ENCODE results near the gene TMEM30B. TPM values are rescaled to one million over a fixed set of nuclear protein-coding genes. Genes with fewer than 3 reads are reported as not detected.

The TMEM30B gene
- total RNA-seq, 2 donors from 2014 or later = 57.1 to 98.5 TPM

GRCh38 chr14:61229981-61230380, 51.2 kb downstream of the TMEM30B start:
- intact Hi-C loops (cut with DNase I) = no loop called here
- DNase-seq (ENCODE audit: low spot score) = no peak
- H3K27ac ChIP-seq = no peak overlapping the region
- H3K27me3 ChIP-seq (replicated peaks; ENCODE audit: insufficient read depth) = no peaks in the 10 kb centered on the region
- TF ChIP-seq CTCF (IDR thresholded peaks at IDR 0.05) (no peak), POLR2A (IDR thresholded peaks at IDR 0.05) (no peak), POLR2AphosphoS5 (IDR thresholded peaks at IDR 0.05) (no peak)
- no peaks in the 10 kb centered on the region for H3K36me3 ChIP-seq
- 36% methylated on average over 4 of the region's 4 CpGs for whole genome bisulfite sequencing
- no peaks in the 10 kb centered on the region for H3K9me3 ChIP-seq
- H3K4me3 ChIP-seq = no peak overlapping the region
- H3K4me1 ChIP-seq (replicated peaks) = no peaks in the 10 kb centered on the region

DNA sequence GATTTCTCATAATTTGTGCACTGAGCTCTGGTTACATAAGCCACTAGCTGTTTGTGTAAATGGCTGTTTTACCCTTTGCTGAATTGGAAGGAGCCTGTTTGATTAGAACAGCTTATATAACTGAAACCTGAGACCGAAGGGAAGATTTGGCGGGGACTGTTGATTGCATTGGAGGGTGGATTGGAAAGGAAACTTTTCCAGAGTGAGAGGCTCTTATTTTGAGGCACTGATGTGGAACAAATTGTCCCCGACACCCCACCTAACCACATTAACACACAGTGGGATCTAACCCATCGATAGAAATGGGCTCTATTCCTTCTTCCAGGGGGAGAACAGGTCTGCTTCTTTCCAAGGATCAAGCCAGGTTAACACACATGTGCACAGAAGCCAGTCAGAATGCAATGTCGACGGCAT, 51.7 kb downstream of the TMEM30B start:
- no peak overlapping the region for H3K27ac ChIP-seq
- no peaks in the 10 kb centered on the region for H3K27me3 ChIP-seq (replicated peaks; ENCODE audit: insufficient read depth)
- intact Hi-C loops (cut with DNase I) = no loop called here
- no peaks in the 10 kb centered on the region for H3K4me1 ChIP-seq (replicated peaks)
- WGBS = 22% methylated on average over 6 of the region's 6 CpGs
- no peaks in the 10 kb centered on the region for H3K9me3 ChIP-seq
- peak; percentile 24 for DNase-seq (ENCODE audit: low spot score)
- H3K4me3 ChIP-seq = no peak overlapping the region
- TF ChIP-seq CTCF (IDR thresholded peaks at IDR 0.05) (no peak), POLR2AphosphoS5 (IDR thresholded peaks at IDR 0.05) (peak; percentile 67), POLR2A (IDR thresholded peaks at IDR 0.05) (no peak)
- no peaks in the 10 kb centered on the region for H3K36me3 ChIP-seq

GRCh38 chr14:61227884-61228591, 53.1 kb downstream of the TMEM30B start:
- TF ChIP-seq CTCF (IDR thresholded peaks at IDR 0.05) (no peak), POLR2AphosphoS5 (IDR thresholded peaks at IDR 0.05) (no peak), POLR2A (IDR thresholded peaks at IDR 0.05) (no peak)
- H3K4me1 ChIP-seq (replicated peaks) = no peaks in the 10 kb centered on the region
- no peaks in the 10 kb centered on the region for H3K27me3 ChIP-seq (replicated peaks; ENCODE audit: insufficient read depth)
- DNase-seq (ENCODE audit: low spot score) = no peak
- peak overlapping the region in 1 of 2 donors; percentile 17 for H3K27ac ChIP-seq
- no peaks in the 10 kb centered on the region for H3K36me3 ChIP-seq
- intact Hi-C loops (cut with DNase I) = no loop called here
- no peaks in the 10 kb centered on the region for H3K9me3 ChIP-seq
- WGBS = 51% methylated on average over 6 of the region's 6 CpGs
- no peak overlapping the region for H3K4me3 ChIP-seq

Other genes with a start within 250 kb of the TMEM30B start
- 10 to 100 TPM; 27.6 to 33.9 TPM for gene PRKCH, start 40.2 kb upstream of the TMEM30B start, total RNA-seq

Data from prostate gland (tissue), 2 donors.